NCI-H510A treated with DMSO at 0.1 percent for 48 hours (cell line): ENCODE measurements around the gene NMUR1.
A peak's percentile ranks its signal among the peaks of the same experiment; 100 is the strongest.
"Not testable (repeated sequence)": the region's sequence is repeated elsewhere in the genome, so short reads cannot be mapped to it uniquely, and the experiment has no call there.

Experiments
- DNase-seq: peaks from one replicate; lab custom pipeline; 2025; lab: John Stamatoyannopoulos, UW

NMUR1 gene

GRCh38 chr2:231530099-231531011 lies at the start of gene NMUR1:
Gene NMUR1, minus strand, starts transcription at chr2:231530445. Its CDS starts 84 bp downstream, at chr2:231530361.
- DNase-seq = peak; percentile 61

GRCh38 chr2:231579560-231579959 lies 49.3 kb upstream of the NMUR1 start:
- DNase-seq = no peak

GRCh38 chr2:231578655-231579054 lies 48.4 kb upstream of the NMUR1 start:
- not testable (repeated sequence) for DNase-seq

DNA sequence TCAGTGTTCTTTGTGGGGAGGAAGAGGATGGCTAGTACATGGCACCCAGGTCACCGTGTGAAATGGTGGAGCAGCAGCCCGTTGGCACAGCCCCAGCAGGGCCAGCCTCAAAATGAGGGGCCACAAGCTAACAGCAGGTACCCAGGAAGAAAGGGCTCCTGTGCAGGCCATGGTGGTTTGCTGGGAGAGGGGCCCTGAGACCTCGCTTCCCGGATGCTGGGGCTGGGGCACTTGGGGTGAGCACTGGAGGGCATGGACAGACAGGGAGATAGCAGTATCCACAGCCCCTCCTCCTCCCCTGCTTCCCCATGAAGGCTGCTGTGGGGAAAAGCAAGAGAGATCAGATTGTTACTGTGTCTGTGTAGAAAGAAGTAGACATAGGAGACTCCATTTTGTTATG lies 46.2 kb upstream of the NMUR1 start:
- no peak for DNase-seq

DNA sequence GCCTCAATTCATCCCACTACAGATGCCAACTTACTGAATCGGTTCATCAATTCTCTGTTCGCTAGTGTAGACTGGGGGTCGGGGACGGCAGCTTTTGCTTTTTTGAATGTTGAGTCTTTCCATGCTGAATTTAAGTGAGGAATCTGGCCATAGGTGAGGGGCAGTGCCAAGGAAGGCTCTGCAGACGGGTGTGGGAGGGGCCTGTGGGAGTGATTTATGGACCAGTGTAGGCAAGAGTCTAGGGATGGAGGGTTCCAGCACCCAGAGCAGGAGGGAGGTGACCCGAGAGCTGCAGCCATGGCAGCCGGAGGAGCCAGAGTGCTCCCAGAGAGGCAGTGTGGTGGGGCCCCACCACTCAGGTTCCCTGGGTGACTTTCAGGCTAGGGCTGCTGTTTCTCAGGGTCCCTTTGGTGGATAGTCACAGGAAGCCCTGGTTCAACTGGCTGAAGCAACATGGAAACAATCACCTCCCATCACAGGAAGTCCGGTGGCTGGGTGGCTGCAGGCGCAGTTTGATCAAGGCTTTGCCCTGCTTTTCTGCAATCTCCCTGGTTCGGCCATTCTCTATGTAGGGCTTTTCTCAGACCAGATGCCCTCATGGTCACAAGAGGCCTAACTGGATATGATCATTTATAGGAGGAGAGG lies 45.5 kb upstream of the NMUR1 start:
- no peak for DNase-seq

DNA sequence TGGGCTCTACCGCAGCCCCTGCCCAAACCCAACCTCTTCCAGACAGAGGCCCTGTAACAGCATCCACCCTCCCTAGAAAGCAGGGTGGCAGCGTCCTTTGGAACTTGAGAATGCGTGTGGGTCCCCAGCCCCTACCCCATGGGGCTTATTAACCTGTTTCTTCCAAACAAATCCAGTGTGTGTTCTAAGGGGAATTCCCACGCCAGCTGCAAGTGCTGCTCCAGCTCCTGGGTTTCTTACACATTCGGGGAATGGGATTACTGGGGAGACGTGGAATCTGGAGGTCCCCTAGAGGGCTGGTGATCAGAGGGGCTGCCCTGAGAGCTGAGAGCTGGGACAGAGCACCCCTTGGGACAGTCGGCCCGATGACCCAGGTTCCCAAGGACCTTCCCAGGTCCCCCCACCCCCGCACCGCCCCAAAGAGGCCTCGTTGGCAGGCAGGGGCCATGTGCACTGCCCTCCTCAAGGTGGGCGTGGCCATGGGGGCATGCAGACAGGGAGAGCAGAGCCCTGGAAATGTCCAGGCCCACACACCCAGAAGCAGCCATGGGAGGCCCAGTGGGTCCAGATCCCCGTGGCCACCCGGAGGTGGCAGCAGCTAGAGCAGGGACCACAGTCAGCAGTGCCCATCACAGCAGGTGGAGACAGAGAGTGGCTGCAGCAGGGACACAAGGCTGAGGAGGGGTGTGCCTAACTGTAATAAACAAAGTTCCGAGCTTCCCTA lies 43.6 kb upstream of the NMUR1 start:
- no peak for DNase-seq

DNA sequence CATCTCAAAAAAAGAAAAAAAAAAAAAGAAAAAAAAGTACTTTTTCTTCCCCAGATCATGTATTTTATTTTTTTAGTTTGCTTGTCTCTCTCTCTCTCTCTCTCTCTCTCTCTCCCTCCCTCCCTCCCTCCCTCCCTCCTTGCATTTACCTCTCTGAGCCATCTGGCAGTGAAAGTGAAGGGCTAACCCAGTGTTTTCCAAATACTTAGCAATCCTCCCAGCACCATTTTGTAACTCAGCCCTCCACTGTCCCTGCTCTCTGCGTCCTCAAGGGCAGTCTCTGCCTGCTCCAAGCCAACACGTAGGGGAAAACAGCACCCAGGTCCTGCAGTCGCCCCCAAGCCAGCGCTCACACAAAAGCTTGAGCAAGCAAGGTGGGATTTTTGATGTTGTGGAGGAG lies 42.9 kb upstream of the NMUR1 start:
- peak; percentile 29 for DNase-seq

- no peak for DNase-seq
Measured at GRCh38 chr2:231571661-231572191, 41.5 kb upstream of the NMUR1 start.

DNA sequence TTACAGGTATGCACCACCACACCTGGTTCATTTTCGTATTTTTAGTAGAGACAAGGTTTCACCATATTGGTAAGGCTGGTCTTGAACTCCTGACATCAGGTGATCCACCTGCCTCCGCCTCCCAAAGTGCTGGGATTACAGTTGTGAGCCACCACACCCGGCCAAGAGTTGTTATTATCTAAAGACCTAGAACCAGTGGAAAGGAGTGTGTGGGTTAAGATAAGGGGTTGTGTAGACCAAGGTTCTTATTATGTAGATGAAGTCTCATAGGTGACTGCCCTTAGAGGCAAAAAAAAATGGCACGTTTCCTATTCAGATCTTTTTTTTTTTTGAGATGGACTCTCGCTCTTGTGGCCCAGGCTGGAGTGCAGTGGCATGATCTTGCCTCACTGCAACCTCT lies 40.7 kb upstream of the NMUR1 start:
- not testable (repeated sequence) for DNase-seq

DNA sequence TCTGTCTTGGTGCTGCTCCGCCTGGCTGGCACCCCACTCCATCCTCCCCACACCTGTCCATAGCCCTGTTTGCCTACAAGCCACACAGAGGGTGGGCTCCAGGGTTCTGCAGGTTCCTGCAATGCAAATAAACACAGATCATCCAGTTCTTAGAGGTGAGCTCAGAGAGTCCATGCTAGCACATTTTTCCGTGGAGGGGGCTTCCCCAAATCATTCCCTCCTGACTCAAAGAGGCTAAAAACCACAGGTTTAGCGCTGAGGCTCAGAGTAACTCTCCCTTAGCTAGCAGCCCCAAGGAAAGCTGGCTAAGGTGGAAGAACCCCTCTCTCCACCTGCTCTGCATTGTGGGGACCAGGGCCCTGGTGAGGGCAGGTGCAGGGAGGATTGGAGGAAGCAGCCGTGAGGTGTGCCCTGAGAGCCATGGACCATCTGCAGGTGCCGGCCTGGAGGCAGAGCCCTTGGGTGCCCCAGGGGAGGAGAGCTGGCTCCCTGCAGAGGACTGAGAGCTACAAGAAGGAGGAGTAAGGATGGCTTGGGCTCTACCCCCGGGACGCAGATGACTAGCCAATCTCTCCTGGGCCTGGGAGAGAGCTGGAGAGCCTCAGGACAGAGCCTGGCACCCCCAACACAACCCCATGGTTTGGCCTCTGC lies 38.7 kb upstream of the NMUR1 start:
- peak; percentile 59 for DNase-seq

GRCh38 chr2:231568098-231568784 lies 38.0 kb upstream of the NMUR1 start:
- no peak for DNase-seq

DNA sequence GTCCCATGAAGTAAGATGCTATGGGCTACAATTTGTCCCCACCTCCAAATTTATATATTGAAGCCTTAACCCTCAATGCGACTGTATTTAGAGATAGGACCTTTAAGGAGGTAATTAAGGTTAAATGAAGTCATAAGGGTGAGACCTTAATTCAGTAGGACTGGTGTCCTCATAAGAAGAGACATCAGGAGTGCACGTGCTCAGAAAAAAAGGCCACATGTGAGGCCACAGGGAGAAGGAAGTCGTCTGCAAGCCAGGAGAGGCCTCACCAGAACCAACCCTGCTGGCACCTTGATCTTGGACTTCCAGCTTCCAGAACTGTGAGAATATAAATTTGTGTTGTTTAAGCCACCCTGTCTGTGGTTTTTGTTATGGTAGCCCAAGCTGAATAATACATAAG lies 36.9 kb upstream of the NMUR1 start:
- no peak for DNase-seq

DNA sequence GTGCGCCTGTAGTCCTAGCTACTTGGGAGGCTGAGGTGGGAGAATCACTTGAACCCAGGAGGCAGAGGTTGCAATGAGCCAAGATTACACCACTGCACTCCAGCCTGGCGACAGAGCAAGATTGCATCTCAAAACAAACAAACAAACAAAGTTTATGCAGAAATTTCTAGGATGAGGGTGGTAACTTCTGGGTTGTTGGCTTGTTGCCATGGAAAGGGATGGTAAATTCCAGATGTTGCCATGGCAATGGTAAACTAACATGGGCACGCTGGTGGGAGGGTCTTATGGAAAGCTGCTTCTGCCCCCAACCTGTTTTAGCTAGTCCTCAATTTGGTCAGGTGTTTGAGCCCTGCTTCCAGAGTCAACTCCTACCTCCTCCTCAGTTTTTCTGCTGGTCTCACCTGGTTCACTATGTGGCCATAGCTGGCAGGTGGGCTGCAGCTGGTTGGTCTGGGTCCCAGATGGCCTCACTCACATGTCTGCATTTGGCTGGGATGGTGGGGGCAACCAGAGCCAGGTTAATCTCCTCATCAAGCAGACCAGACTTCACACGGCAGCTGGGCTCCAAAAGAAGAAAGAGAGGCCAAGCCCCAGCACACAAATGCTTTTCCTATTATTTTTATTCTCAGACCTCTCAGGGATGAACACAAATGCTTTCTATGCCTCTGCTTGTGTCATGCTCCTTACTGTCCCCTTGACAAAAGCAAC lies 35.8 kb upstream of the NMUR1 start:
- no peak for DNase-seq

- peak; percentile 90 for DNase-seq
Measured at GRCh38 chr2:231563378-231563961, 33.2 kb upstream of the NMUR1 start.

- peak; percentile 86 for DNase-seq
Measured at GRCh38 chr2:231557571-231558217, 27.4 kb upstream of the NMUR1 start.

DNA sequence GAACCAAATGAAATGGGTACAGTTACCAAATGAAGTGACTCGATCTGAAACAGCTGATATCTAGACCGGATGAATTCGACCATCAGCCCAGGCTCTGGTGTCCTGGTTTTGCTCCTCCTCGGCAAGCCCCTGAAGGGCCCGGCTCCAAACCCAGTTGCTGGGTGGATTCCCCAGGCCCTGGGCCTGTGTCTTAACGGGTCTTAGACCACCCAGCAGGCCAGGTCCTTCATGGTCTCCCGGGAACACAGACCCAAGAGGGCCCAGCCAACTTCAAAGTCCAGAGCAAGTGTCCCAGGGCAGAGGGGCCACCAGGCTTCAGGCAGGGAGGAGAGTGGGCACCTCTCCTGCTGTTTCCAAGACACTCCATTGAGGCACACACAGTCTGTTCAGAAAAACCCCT lies 26.7 kb upstream of the NMUR1 start:
- DNase-seq = no peak

GRCh38 chr2:231556496-231556895 lies 26.3 kb upstream of the NMUR1 start:
- not testable (repeated sequence) for DNase-seq

DNA sequence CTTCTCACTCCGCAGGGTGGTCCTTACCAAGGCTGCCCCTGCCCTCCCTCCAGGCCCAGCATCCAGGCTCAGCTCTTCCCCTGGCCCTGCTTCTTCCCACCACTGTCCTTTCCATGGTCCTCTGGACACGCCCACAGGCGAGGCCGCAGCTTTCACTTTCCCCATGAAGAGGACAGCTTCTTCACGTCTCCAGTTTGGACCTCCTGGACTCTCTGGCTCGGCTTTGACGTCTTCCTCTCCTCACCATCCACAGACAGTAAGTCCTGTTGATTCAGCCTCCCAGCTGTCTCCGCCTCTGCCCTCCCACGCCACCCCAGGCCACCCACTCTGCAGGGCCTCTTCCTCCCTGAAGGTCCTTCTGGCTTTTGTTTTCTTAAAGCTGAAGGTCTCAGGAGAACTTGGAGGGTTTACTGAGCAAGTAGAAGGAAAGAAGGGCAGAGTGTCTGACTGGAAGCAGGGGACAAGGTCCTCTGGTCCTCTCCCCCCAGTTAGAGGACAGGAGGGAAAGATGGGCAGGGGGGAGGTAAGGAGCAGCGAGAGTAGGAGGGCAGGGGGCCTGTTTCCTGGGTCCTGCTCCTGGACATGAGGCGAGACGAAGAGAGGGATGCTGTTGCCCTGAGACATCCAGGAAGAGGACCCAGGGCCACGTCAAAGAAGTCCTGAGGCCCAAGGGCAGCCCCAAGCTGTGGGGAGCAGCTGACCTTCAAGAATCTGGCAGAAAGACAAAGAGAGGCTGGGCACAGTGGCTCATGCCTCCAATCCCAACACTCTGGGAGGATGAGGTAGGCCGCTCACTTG lies 24.7 kb upstream of the NMUR1 start:
- no peak for DNase-seq

GRCh38 chr2:231554327-231554726 lies 24.1 kb upstream of the NMUR1 start:
- DNase-seq = no peak
